ENCODE measurements around the gene ELN. TPM values are rescaled to one million over a fixed set of nuclear protein-coding genes. Genes with fewer than 3 reads are reported as not detected.

Gene ELN
- total RNA-seq, 4 donors from 2014 or later, result 337 to 646 (median 447) TPM

- DNase-seq (ENCODE audit: extremely low spot score), result no peak
- Histone ChIP-seq H3K27ac (replicated peaks in 1 of 4) (peak overlapping the region; percentile 82 to 92 (median 92)), H3K27me3 (no peaks in the 10 kb centered on the region), H3K4me3 (peak overlapping the region; percentile 64 to 82 (median 70)), H3K4me1 (peaks cover 56 to 100% (median 97%) of the 10 kb centered on the region in 4 donors), H3K9me3 (no peaks in the 10 kb centered on the region), H3K36me3 (no peaks in the 10 kb centered on the region)
- TF ChIP-seq, protein P1, sequence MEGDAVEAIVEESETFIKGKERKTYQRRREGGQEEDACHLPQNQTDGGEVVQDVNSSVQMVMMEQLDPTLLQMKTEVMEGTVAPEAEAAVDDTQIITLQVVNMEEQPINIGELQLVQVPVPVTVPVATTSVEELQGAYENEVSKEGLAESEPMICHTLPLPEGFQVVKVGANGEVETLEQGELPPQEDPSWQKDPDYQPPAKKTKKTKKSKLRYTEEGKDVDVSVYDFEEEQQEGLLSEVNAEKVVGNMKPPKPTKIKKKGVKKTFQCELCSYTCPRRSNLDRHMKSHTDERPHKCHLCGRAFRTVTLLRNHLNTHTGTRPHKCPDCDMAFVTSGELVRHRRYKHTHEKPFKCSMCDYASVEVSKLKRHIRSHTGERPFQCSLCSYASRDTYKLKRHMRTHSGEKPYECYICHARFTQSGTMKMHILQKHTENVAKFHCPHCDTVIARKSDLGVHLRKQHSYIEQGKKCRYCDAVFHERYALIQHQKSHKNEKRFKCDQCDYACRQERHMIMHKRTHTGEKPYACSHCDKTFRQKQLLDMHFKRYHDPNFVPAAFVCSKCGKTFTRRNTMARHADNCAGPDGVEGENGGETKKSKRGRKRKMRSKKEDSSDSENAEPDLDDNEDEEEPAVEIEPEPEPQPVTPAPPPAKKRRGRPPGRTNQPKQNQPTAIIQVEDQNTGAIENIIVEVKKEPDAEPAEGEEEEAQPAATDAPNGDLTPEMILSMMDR (IDR thresholded peaks at IDR 0.05), result no peak
- no peak for TF ChIP-seq POLR2AphosphoS5 (IDR thresholded peaks at IDR 0.05)
- TF ChIP-seq EP300 (IDR thresholded peaks at IDR 0.05), result no peak
- no peak for TF ChIP-seq POLR2A (IDR thresholded peaks at IDR 0.05; ENCODE audit: low read depth)
- intact Hi-C loops (cut with DNase I), result loop anchor here (5.0 kb wide), 2 partner anchors 41 to 136 kb away; no protein-coding TSS in a partner anchor
- WGBS, result 31% methylated on average over 5 of the region's 13 CpGs
These were observed 407 bp downstream of the ELN start for GRCh38 chr7:74028321-74028838.

DNA sequence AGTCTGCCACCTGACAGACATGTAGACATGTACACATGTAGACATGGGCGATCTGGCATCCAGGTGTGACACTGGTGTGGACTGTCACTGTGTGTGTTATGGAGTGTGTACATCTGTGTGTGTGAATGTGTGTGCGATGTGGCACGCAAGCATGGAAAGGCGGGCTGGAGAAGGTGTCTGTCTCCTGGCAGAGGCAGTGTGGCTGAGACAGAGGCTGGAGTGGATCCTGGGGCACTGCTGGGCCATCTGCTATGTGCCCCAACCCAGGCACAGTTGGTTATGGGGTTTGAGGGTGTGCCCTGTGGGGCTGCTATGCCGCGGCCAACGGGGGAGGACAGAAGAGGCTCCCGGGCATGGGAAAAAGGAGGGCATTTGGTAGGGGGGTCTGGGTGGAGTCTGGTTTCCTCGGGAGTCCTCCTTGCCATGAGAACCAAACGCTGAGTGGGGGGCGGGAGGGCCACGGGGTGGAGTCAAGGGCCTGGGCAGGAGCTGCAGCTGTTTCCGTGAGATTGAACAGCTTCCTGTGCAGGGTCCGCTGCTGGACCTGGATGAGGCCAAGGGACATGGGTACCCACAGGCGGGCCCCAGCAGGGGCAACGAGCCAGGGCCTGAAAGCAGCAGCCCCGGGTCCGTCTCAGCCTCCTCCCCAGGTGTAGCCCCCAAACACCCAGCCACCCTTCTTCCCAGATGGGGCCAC, 1.3 kb downstream of the ELN start:
- no peak for TF ChIP-seq EP300 (IDR thresholded peaks at IDR 0.05)
- TF ChIP-seq POLR2A (IDR thresholded peaks at IDR 0.05; ENCODE audit: low read depth), result no peak
- TF ChIP-seq, protein P1 (IDR thresholded peaks at IDR 0.05), result no peak
- TF ChIP-seq POLR2AphosphoS5 (IDR thresholded peaks at IDR 0.05), result peak in 1 of 2 donors; percentile 3
- Histone ChIP-seq H3K27ac (replicated peaks in 1 of 4) (peak overlapping the region; percentile 82 to 92 (median 92)), H3K36me3 (no peaks in the 10 kb centered on the region), H3K9me3 (no peaks in the 10 kb centered on the region), H3K27me3 (no peaks in the 10 kb centered on the region), H3K4me1 (peaks cover 56 to 100% (median 97%) of the 10 kb centered on the region in 4 donors), H3K4me3 (peak overlapping the region; percentile 64 to 82 (median 70))
- intact Hi-C loops (cut with DNase I), result loop anchor here (5.0 kb wide), 2 partner anchors 42 to 137 kb away; no protein-coding TSS in a partner anchor
- 17% methylated on average over 18 of the region's 18 CpGs for WGBS
- DNase-seq (ENCODE audit: extremely low spot score), result no peak

DNA sequence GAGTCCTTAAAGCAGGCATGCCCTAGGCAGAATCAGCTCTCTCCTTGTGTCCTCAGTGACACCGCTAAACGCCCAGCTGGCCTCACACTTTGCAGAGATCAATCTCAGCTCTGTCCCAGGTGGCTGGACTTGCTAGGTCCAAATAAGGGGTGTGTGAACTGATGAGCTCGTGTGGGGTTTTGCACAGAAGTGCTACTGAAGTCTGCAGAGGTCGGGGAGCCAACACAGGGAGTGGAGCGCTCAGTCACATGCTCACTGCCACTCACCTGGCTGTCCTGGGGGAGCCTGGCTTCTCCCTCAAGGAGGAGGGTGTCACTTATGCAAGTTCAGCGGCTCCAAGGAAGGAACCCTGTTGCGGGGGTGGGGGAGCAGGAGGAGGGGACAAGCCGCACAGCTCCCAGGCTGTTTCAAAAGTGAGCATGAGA, 2.0 kb downstream of the ELN start:
- H3K4me1 ChIP-seq, result peaks cover 62 to 100% (median 99%) of the 10 kb centered on the region in 4 donors
- no peak for DNase-seq (ENCODE audit: extremely low spot score)
- TF ChIP-seq POLR2AphosphoS5 (IDR thresholded peaks at IDR 0.05) (peak; percentile 48 to 60), POLR2A (IDR thresholded peaks at IDR 0.05; ENCODE audit: low read depth) (no peak)

DNA sequence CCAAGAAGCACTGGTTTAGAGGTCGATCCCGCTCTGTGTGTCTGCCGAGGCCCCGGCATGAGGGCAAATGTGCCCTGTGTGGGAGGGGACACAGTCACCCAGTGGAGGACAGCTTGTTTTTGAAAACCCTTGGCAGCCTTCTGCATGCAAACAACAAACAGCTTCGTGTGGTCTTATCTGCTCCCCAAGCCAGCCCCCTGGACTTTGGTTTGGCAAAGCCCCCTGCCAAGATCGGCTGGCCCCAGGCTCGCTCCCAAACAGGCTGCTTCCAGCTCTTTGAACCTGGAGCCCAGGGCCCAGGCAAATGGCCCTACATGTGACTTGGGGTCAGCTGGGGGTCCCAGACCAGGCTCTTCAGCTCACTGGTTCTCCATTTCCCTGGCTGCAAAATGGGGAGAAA, 2.9 kb downstream of the ELN start:
- no peaks in the 10 kb centered on the region for H3K9me3 ChIP-seq
- no peak for TF ChIP-seq POLR2A (IDR thresholded peaks at IDR 0.05; ENCODE audit: low read depth)
- TF ChIP-seq, protein P1 (IDR thresholded peaks at IDR 0.05), result no peak
- TF ChIP-seq POLR2AphosphoS5 (IDR thresholded peaks at IDR 0.05), result no peak
- no peak for TF ChIP-seq EP300 (IDR thresholded peaks at IDR 0.05)
- H3K4me3 ChIP-seq, result peak overlapping the region; percentile 64 to 82 (median 70)
- H3K27me3 ChIP-seq, result no peaks in the 10 kb centered on the region
- WGBS, result 50% methylated on average over 5 of the region's 7 CpGs
- H3K27ac ChIP-seq (replicated peaks in 1 of 4), result peak overlapping the region; percentile 82 to 92 (median 92)
- peaks cover 0 to 15% (median 7%) of the 10 kb centered on the region in 4 donors for H3K36me3 ChIP-seq
- intact Hi-C loops (cut with DNase I), result no loop called here
- no peak for DNase-seq (ENCODE audit: extremely low spot score)
- peaks cover 63 to 95% (median 93%) of the 10 kb centered on the region in 4 donors for H3K4me1 ChIP-seq

More for the DNA sequence above, 2.0 kb downstream of the ELN start:
- no peaks in the 10 kb centered on the region for H3K9me3 ChIP-seq
- intact Hi-C loops (cut with DNase I), result loop anchor here (5.0 kb wide), 2 partner anchors 43 to 138 kb away; no protein-coding TSS in a partner anchor
- H3K4me3 ChIP-seq, result peak overlapping the region; percentile 64 to 82 (median 70)
- WGBS, result 13% methylated on average over 8 of the region's 8 CpGs
- peak overlapping the region; percentile 82 to 92 (median 92) for H3K27ac ChIP-seq (replicated peaks in 1 of 4)
- H3K27me3 ChIP-seq, result no peaks in the 10 kb centered on the region
- peaks cover 0 to 7% (median under 1%) of the 10 kb centered on the region in 4 donors for H3K36me3 ChIP-seq

Measured in esophagus muscularis mucosa (tissue), 4 donors.